Choroid plexus epithelial cell (primary cell): Measurements from ENCODE around the gene PI4K2A.

Source experiments
- DNase-seq: peaks from one replicate; pipeline ENCODE4 v3.0.0-alpha.2; 2010; ENCODE audit warnings: low read depth
- H3K4me3 ChIP-seq: 2 replicates; pipeline ENCODE4 v1.5.1; 2011; ENCODE audit warnings: low read depth, mild to moderate bottlenecking, control low read depth, low read length, moderate library complexity
- CTCF ChIP-seq: conservative IDR thresholded peaks from 2 replicates; pipeline ENCODE4 v1.5.1; 2011; ENCODE audit warnings: low read depth, mild to moderate bottlenecking, control low read depth, inconsistent platforms, low read length, moderate library complexity

The PI4K2A gene

GRCh38 chr10:97598407-97599271 is 41.8 kb upstream of the PI4K2A start:
- TF ChIP-seq CTCF: no peak
- DNase-seq: no peak
- no peak overlapping the region for H3K4me3 ChIP-seq

- no peak overlapping the region for H3K4me3 ChIP-seq
- TF ChIP-seq CTCF: no peak
- DNase-seq: no peak
These were observed 41.2 kb upstream of the PI4K2A start for GRCh38 chr10:97599272-97599619.

GRCh38 chr10:97600616-97601015 is 39.9 kb upstream of the PI4K2A start:
- no peak overlapping the region for H3K4me3 ChIP-seq
- no peak for DNase-seq
- no peak for TF ChIP-seq CTCF

GRCh38 chr10:97601268-97602215 is 38.9 kb upstream of the PI4K2A start:
- no peak for DNase-seq
- no peak for TF ChIP-seq CTCF
- H3K4me3 ChIP-seq: no peak overlapping the region

DNA sequence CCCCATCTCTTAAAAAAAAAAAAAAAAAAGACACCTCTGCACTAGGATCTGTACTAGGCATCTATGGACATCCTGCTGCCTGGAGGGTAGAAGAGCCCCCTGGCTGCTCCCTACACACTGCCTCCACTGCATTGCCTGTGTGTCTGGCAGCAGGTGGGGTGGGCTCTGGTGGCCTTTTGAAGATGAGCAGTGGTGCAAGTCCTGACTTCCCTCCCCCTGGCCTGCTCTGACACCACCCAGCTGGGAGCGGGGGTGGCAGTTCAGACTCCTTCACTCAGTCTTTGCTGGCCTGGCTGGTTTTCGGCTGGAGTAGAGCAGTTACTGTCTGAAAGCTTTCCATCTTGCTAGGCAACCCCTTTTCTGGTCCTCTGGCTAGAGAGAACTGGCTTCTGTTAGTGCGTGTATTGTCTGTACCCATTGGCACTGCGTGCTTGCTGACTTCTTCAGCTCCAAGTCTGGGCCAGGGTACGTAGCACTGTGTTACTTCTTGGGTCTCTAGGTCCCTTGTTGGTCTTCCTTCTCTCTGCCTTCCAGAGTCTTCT is 33.3 kb upstream of the PI4K2A start:
- no peak for TF ChIP-seq CTCF
- no peak overlapping the region for H3K4me3 ChIP-seq
- no peak for DNase-seq

GRCh38 chr10:97608991-97609561 is 31.4 kb upstream of the PI4K2A start:
- no peak for TF ChIP-seq CTCF
- no peak for DNase-seq
- no peak overlapping the region for H3K4me3 ChIP-seq
